ENCODE measurements around the gene DENND1B.
"Not testable (repeated sequence)": the region's sequence is repeated elsewhere in the genome, so short reads cannot be mapped to it uniquely, and the experiment has no call there.

The DENND1B gene

DNA sequence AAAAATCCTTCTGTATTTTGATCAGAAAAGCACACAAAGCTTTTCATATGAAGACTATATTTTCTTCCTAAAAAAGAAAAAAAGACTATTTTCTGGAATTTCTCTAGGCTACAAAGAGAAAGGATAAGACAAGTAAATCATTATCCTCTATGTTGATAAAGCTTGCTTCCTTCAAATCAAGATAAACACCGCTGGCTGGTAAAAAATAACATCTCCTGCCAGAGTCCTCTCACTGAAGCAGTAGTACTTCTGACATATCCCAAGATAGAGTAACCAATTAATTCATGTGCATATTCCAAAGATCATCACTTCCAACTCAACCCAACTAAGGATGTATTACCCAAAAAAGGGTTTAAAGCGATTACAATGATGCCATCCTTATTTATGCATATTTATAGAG lies 34.3 kb downstream of the DENND1B start:
- no peak overlapping the region for H3K4me3 Mint-ChIP-seq
- no peaks in the 10 kb centered on the region for H3K27me3 Mint-ChIP-seq
- peaks cover 6% of the 10 kb centered on the region for H3K36me3 Mint-ChIP-seq (ENCODE audit: low read depth)
- H3K4me1 Mint-ChIP-seq (ENCODE audit: low read depth) = peaks cover 46% of the 10 kb centered on the region
- no peak overlapping the region for H3K27ac Mint-ChIP-seq
- peaks cover 11% of the 10 kb centered on the region for H3K9me3 Mint-ChIP-seq

DNA sequence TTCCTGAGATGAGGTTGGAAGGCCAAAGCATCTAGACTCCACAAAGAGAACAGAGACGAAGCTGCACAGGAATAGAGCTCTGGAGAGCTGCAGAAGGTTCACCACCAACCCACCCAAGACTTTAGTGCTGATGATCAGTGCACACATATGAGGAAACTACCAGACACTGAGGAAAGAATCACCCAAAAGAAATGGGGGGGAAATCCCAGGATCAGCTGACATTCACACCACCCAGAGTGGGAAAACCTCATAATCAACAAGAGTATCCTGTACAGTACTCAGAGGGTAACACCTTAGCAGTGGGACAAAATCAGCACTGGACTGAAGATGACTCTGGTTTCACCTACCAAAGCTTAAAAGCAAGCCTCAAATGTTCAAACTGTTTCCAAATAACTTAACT lies 36.4 kb downstream of the DENND1B start:
- Mint-ChIP-seq H3K36me3 (ENCODE audit: low read depth) (peaks cover 8% of the 10 kb centered on the region), H3K27ac (no peak overlapping the region), H3K9me3 (peaks cover 6% of the 10 kb centered on the region), H3K4me3 (no peak overlapping the region), H3K27me3 (no peaks in the 10 kb centered on the region), H3K4me1 (ENCODE audit: low read depth) (peaks cover 37% of the 10 kb centered on the region)

GRCh38 chr1:197737916-197738315 lies 37.4 kb downstream of the DENND1B start:
- Mint-ChIP-seq H3K27ac (no peak overlapping the region), H3K4me3 (no peak overlapping the region), H3K36me3 (ENCODE audit: low read depth) (peaks cover 9% of the 10 kb centered on the region), H3K9me3 (peaks cover 4% of the 10 kb centered on the region), H3K27me3 (no peaks in the 10 kb centered on the region), H3K4me1 (ENCODE audit: low read depth) (peaks cover 34% of the 10 kb centered on the region)

- Mint-ChIP-seq H3K27ac (no peak overlapping the region), H3K9me3 (peaks cover 4% of the 10 kb centered on the region), H3K36me3 (ENCODE audit: low read depth) (peaks cover 15% of the 10 kb centered on the region), H3K4me3 (no peak overlapping the region), H3K27me3 (no peaks in the 10 kb centered on the region), H3K4me1 (ENCODE audit: low read depth) (peaks cover 27% of the 10 kb centered on the region)
These were observed 38.6 kb downstream of the DENND1B start for GRCh38 chr1:197736685-197737084.

- no peak overlapping the region for H3K27ac Mint-ChIP-seq
- peaks cover 27% of the 10 kb centered on the region for H3K4me1 Mint-ChIP-seq (ENCODE audit: low read depth)
- peaks cover 4% of the 10 kb centered on the region for H3K9me3 Mint-ChIP-seq
- H3K27me3 Mint-ChIP-seq = no peaks in the 10 kb centered on the region
- H3K4me3 Mint-ChIP-seq = no peak overlapping the region
- H3K36me3 Mint-ChIP-seq (ENCODE audit: low read depth) = peaks cover 15% of the 10 kb centered on the region
These were observed 39.8 kb downstream of the DENND1B start for GRCh38 chr1:197735461-197735860.

DNA sequence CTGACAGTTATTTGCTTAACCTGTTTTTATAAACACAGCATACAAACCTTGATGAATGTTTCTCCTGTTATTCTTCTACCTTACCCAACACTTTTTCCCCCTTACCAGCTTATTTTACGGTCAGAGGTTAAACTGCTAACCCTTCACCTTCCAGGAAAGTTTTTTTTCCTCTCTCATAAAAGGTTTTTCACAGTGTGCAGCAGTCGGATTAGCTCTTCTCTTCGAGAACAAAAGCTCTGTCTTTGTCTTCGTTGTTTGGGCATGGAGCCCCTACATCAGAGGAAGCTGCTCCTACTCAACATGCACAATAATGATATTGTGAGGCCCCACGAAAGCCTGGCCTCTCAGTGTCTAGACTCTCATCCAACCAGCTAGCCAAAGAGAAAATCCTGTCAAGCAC lies 42.0 kb downstream of the DENND1B start:
- Mint-ChIP-seq H3K27me3 (no peaks in the 10 kb centered on the region), H3K27ac (no peak overlapping the region), H3K4me1 (ENCODE audit: low read depth) (peaks cover 5% of the 10 kb centered on the region), H3K4me3 (no peak overlapping the region), H3K36me3 (ENCODE audit: low read depth) (peaks cover 20% of the 10 kb centered on the region), H3K9me3 (peaks cover 11% of the 10 kb centered on the region)

- no peaks in the 10 kb centered on the region for H3K27me3 Mint-ChIP-seq
- no peak overlapping the region for H3K27ac Mint-ChIP-seq
- peaks cover 29% of the 10 kb centered on the region for H3K36me3 Mint-ChIP-seq (ENCODE audit: low read depth)
- H3K4me3 Mint-ChIP-seq = no peak overlapping the region
- H3K4me1 Mint-ChIP-seq (ENCODE audit: low read depth) = no peaks in the 10 kb centered on the region
- H3K9me3 Mint-ChIP-seq = peaks cover 19% of the 10 kb centered on the region
These were observed 43.1 kb downstream of the DENND1B start for GRCh38 chr1:197732187-197732586.

GRCh38 chr1:197731449-197731848 lies 43.8 kb downstream of the DENND1B start:
- no peaks in the 10 kb centered on the region for H3K27me3 Mint-ChIP-seq
- H3K27ac Mint-ChIP-seq = no peak overlapping the region
- peaks cover 35% of the 10 kb centered on the region for H3K36me3 Mint-ChIP-seq (ENCODE audit: low read depth)
- no peaks in the 10 kb centered on the region for H3K4me1 Mint-ChIP-seq (ENCODE audit: low read depth)
- peaks cover 21% of the 10 kb centered on the region for H3K9me3 Mint-ChIP-seq
- no peak overlapping the region for H3K4me3 Mint-ChIP-seq

- H3K4me1 Mint-ChIP-seq (ENCODE audit: low read depth) = no peaks in the 10 kb centered on the region
These were observed 49.3 kb downstream of the DENND1B start for GRCh38 chr1:197725976-197726375.

GRCh38 chr1:197725044-197725443 lies 50.2 kb downstream of the DENND1B start:
- peaks cover 43% of the 10 kb centered on the region for H3K36me3 Mint-ChIP-seq (ENCODE audit: low read depth)

More at GRCh38 chr1:197725976-197726375, 49.3 kb downstream of the DENND1B start:
- Mint-ChIP-seq H3K9me3 (peaks cover 40% of the 10 kb centered on the region), H3K4me3 (no peak overlapping the region), H3K36me3 (ENCODE audit: low read depth) (peaks cover 45% of the 10 kb centered on the region), H3K27ac (no peak overlapping the region), H3K27me3 (no peaks in the 10 kb centered on the region)

DNA sequence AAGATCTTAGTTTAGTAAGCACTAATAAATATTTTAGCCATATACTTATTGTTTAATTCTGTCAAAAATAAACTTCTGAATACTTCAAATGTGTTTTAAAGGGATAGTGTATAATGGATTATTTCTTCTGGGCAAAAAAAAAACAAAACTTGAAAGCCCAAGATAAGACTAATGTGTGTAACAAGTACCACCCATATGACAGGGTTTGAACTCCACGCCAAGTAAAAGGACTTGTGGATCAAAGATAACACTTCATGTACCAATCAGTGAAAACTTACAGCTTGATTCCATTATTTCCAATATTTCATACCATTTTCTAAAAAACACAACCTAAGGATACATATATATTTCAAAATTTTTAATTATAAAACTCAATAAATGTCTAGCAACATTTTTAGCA lies 59.5 kb downstream of the DENND1B start:
- Mint-ChIP-seq H3K4me3 (no peak overlapping the region), H3K36me3 (ENCODE audit: low read depth) (no peaks in the 10 kb centered on the region), H3K27ac (no peak overlapping the region), H3K27me3 (no peaks in the 10 kb centered on the region), H3K9me3 (no peaks in the 10 kb centered on the region), H3K4me1 (ENCODE audit: low read depth) (no peaks in the 10 kb centered on the region)

More at GRCh38 chr1:197725044-197725443, 50.2 kb downstream of the DENND1B start:
- Mint-ChIP-seq H3K4me3 (no peak overlapping the region), H3K27ac (no peak overlapping the region), H3K4me1 (ENCODE audit: low read depth) (no peaks in the 10 kb centered on the region), H3K27me3 (no peaks in the 10 kb centered on the region), H3K9me3 (peaks cover 40% of the 10 kb centered on the region)

DNA sequence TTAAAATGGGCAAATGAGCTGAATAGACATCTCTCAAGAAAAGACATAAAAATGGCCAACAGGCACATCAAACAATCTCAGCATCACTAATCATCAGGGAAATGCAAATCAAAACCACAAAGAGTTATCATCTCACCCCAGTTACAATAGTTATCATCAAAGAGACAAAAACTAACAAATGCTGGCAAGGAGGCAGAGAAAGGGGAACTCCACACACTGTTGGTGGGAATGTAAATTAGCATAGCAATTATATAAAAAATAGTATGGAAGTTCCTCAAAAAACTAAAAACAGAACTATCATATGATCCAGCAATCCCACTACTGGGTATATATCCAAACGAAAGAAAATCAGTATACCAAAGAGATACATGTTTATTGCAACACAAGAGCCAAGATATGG lies 68.7 kb downstream of the DENND1B start:
- H3K27me3 Mint-ChIP-seq = no peaks in the 10 kb centered on the region
- peaks cover 11% of the 10 kb centered on the region for H3K36me3 Mint-ChIP-seq (ENCODE audit: low read depth)
- H3K9me3 Mint-ChIP-seq = peaks cover 7% of the 10 kb centered on the region
- no peak overlapping the region for H3K4me3 Mint-ChIP-seq
- no peak overlapping the region for H3K27ac Mint-ChIP-seq
- peaks cover 9% of the 10 kb centered on the region for H3K4me1 Mint-ChIP-seq (ENCODE audit: low read depth)

GRCh38 chr1:197705941-197706340 lies 69.3 kb downstream of the DENND1B start:
- H3K36me3 Mint-ChIP-seq (ENCODE audit: low read depth) = peaks cover 13% of the 10 kb centered on the region

DNA sequence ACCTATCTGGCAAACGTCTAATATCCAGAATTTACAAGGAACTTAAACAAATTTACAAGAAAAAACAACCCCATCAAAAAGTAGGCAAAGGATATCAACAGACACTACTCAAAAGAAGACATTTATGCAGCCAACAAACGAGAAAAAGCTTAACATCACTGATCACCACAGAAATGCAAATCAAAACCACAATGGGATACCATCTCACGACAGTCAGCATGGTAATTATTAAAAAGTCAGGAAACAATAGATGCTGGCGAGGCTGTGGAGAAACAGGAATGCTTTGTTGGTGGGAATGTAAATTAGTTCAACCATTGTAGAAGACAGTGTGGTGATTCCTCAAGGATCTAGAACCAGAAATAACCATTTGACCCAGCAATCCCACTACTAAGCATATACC lies 74.6 kb downstream of the DENND1B start:
- not testable (repeated sequence) for H3K27me3 Mint-ChIP-seq, H3K27ac Mint-ChIP-seq, H3K9me3 Mint-ChIP-seq, H3K4me3 Mint-ChIP-seq
- H3K36me3 Mint-ChIP-seq (ENCODE audit: low read depth) = peaks cover 19% of the 10 kb centered on the region
- peaks cover 40% of the 10 kb centered on the region for H3K4me1 Mint-ChIP-seq (ENCODE audit: low read depth)

More at GRCh38 chr1:197705941-197706340, 69.3 kb downstream of the DENND1B start:
- Mint-ChIP-seq H3K4me3 (no peak overlapping the region), H3K4me1 (ENCODE audit: low read depth) (peaks cover 9% of the 10 kb centered on the region), H3K9me3 (peaks cover 10% of the 10 kb centered on the region), H3K27ac (no peak overlapping the region), H3K27me3 (no peaks in the 10 kb centered on the region)

DNA sequence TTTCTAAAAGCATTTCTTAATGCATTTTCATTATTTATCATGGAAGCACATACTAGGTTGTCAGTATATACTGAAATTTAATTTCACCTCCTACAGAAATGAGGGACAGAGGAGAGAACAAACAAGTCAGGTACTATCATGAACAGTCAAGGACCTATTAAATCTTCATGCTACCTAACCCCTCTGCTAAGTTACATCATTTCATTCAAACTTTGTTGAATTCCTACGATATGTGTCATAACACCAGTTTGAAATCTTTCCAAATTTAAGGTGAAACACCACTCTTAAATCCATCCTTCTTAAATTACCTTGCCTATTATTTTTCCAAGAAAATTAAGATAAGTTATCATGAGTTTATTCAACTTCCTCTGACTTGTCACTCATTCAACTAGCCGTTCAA lies 78.9 kb downstream of the DENND1B start:
- H3K27me3 Mint-ChIP-seq = no peaks in the 10 kb centered on the region
- no peak overlapping the region for H3K4me3 Mint-ChIP-seq
- H3K9me3 Mint-ChIP-seq = peaks cover 4% of the 10 kb centered on the region
- H3K27ac Mint-ChIP-seq = no peak overlapping the region
- peaks cover 36% of the 10 kb centered on the region for H3K4me1 Mint-ChIP-seq (ENCODE audit: low read depth)
- peaks cover 12% of the 10 kb centered on the region for H3K36me3 Mint-ChIP-seq (ENCODE audit: low read depth)

DNA sequence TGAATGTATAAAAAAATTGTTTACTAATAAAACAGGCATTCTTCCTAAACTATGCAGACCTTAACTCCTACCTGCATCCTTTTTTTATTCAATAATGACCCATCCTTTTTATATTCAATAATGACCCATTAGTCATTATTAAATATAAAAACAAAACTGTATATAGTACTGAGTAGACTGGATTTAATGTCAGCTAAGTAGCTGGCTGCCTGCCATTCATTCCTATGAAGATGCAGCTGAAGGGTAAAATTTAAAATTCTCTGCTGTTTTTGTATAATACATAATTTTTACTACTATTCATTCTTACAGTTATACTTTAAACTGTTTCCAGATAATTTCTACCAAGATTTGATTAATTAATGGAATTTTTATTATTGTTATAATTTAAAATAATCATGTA lies 79.3 kb downstream of the DENND1B start:
- Mint-ChIP-seq H3K9me3 (peaks cover 2% of the 10 kb centered on the region), H3K27me3 (no peaks in the 10 kb centered on the region), H3K27ac (no peak overlapping the region), H3K4me3 (no peak overlapping the region), H3K36me3 (ENCODE audit: low read depth) (peaks cover 10% of the 10 kb centered on the region), H3K4me1 (ENCODE audit: low read depth) (peaks cover 36% of the 10 kb centered on the region)

Measured in stimulated activated naive CD8-positive, alpha-beta T cell treated with anti-CD3 and anti-CD28 coated beads, Interleukin-15, Interleukin-2, amounts not matched to agents 100 ng/mL and 50 ng/mL, for 24 hours (primary cell).